HepG2 (cell line): ENCODE measurements around the gene L3MBTL1. TPM values are rescaled to one million over a fixed set of nuclear protein-coding genes. Genes with fewer than 3 reads are reported as not detected.

Source experiments
- AHDC1 ChIP-seq: sonication (generic); formaldehyde crosslinking; IDR thresholded peaks from 2 replicates; pipeline ENCODE4 v1.5.1; 2020; ENCODE audit warnings: mild to moderate bottlenecking, missing genetic modification reagents, borderline replicate concordance
- MED1 ChIP-seq: sonication (generic); formaldehyde crosslinking; IDR thresholded peaks from 2 replicates; pipeline ENCODE4 v1.4.0; 2020; ENCODE audit warnings: missing genetic modification reagents
- SOX5 ChIP-seq: IDR thresholded peaks from 2 replicates; pipeline ENCODE4 v1.6.1; 2016; ENCODE audit warnings: borderline replicate concordance
- SUZ12 ChIP-seq: fragments of 150-350 bp; IDR thresholded peaks from 2 replicates; pipeline ENCODE4 v1.6.1; 2014; ENCODE audit warnings: low read depth, low read length
- UBTF ChIP-seq: sonication (generic); formaldehyde crosslinking; IDR thresholded peaks from 2 replicates; pipeline ENCODE4 v1.4.0; 2020; ENCODE audit warnings: mild to moderate bottlenecking, missing genetic modification reagents
- ZFP62 ChIP-seq: sonication (generic); formaldehyde crosslinking; IDR thresholded peaks from 2 replicates; pipeline ENCODE4 v1.4.0; 2020; ENCODE audit warnings: missing genetic modification reagents
- ZNF383 ChIP-seq: sonication (generic); formaldehyde crosslinking; IDR thresholded peaks from 2 replicates; pipeline ENCODE4 v1.4.0; 2020; ENCODE audit warnings: missing genetic modification reagents, mild to moderate bottlenecking, borderline replicate concordance
- ZNF558 ChIP-seq: sonication (generic); formaldehyde crosslinking; IDR thresholded peaks from 2 replicates; pipeline ENCODE4 v1.9.0; 2022; ENCODE audit warnings: mild to moderate bottlenecking, missing genetic modification reagents, borderline replicate concordance
- ZNF878 ChIP-seq: sonication (generic); formaldehyde crosslinking; IDR thresholded peaks from 2 replicates; pipeline ENCODE4 v1.8.1; 2023; ENCODE audit warnings: mild to moderate bottlenecking, missing genetic modification reagents, moderate library complexity
- ZSCAN25 ChIP-seq: sonication (generic); formaldehyde crosslinking; IDR thresholded peaks from 2 replicates; pipeline ENCODE4 v1.8.0; 2022; ENCODE audit warnings: mild to moderate bottlenecking, missing genetic modification reagents
- polyA plus RNA-seq, 8 experiments: library from polyadenylated mRNA; depleted of rRNA in 3 of 8; stranded (reverse) in 7 of 8; unstranded in 1 of 8; fragments of >200 nt; fragmentation: Illumina TruSeq in 4 of 8; extraction: Trizol in 4 of 8; gene quantifications; 2 replicates each; pipeline versions ENCODE4 v1.2.1 to v1.2.3, GENCODE V29; 2011 to 2016; ENCODE audit warnings: low read depth in 4 of 8, missing spikeins in 1 of 8, mixed read lengths in 1 of 8; ENCODE audit not compliant: insufficient read depth in 1 of 8
- total RNA-seq, 5 experiments: library from RNA; depleted of rRNA; stranded (reverse); fragments of >200 nt; fragmentation: Illumina TruSeq; extraction: Trizol; gene quantifications; 2 replicates each; pipeline ENCODE4 v1.2.3, GENCODE V29; 2016; ENCODE audit warnings: low read depth in 1 of 5
- TF ChIP-seq, protein P1 (sequence below): sonication (generic); formaldehyde crosslinking; IDR thresholded peaks from 2 replicates; pipeline ENCODE4 v1.4.0; 2020; ENCODE audit warnings: missing genetic modification reagents
- TF ChIP-seq, protein P2 (sequence below): sonication (generic); formaldehyde crosslinking; IDR thresholded peaks from 2 replicates; pipeline ENCODE4 v1.5.1; 2020; ENCODE audit warnings: missing genetic modification reagents, mild to moderate bottlenecking, borderline replicate concordance

The L3MBTL1 gene
- total and polyA plus RNA-seq, 2 of the 13 experiments (the other 11 are each of a cell fraction or from before 2014, with no cell fraction given) = 9.0 to 17.8 TPM

- TF ChIP-seq, protein P1, sequence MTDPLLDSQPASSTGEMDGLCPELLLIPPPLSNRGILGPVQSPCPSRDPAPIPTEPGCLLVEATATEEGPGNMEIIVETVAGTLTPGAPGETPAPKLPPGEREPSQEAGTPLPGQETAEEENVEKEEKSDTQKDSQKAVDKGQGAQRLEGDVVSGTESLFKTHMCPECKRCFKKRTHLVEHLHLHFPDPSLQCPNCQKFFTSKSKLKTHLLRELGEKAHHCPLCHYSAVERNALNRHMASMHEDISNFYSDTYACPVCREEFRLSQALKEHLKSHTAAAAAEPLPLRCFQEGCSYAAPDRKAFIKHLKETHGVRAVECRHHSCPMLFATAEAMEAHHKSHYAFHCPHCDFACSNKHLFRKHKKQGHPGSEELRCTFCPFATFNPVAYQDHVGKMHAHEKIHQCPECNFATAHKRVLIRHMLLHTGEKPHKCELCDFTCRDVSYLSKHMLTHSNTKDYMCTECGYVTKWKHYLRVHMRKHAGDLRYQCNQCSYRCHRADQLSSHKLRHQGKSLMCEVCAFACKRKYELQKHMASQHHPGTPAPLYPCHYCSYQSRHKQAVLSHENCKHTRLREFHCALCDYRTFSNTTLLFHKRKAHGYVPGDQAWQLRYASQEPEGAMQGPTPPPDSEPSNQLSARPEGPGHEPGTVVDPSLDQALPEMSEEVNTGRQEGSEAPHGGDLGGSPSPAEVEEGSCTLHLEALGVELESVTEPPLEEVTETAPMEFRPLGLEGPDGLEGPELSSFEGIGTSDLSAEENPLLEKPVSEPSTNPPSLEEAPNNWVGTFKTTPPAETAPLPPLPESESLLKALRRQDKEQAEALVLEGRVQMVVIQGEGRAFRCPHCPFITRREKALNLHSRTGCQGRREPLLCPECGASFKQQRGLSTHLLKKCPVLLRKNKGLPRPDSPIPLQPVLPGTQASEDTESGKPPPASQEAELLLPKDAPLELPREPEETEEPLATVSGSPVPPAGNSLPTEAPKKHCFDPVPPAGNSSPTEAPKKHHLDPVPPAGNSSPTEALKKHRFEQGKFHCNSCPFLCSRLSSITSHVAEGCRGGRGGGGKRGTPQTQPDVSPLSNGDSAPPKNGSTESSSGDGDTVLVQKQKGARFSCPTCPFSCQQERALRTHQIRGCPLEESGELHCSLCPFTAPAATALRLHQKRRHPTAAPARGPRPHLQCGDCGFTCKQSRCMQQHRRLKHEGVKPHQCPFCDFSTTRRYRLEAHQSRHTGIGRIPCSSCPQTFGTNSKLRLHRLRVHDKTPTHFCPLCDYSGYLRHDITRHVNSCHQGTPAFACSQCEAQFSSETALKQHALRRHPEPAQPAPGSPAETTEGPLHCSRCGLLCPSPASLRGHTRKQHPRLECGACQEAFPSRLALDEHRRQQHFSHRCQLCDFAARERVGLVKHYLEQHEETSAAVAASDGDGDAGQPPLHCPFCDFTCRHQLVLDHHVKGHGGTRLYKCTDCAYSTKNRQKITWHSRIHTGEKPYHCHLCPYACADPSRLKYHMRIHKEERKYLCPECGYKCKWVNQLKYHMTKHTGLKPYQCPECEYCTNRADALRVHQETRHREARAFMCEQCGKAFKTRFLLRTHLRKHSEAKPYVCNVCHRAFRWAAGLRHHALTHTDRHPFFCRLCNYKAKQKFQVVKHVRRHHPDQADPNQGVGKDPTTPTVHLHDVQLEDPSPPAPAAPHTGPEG = peak; percentile 21; the same call in 1 of the 2 replicates
- TF ChIP-seq ZNF383 = no peak
- TF ChIP-seq ZFP62 (CRISPR knock-in tag) = 0 out of 2 replicates have a peak, but pooled peaks have one; percentile 70
- 0 out of 2 replicates have a peak, but pooled peaks have one; percentile 61 for TF ChIP-seq AHDC1 (CRISPR knock-in tag)
- TF ChIP-seq, protein P2, sequence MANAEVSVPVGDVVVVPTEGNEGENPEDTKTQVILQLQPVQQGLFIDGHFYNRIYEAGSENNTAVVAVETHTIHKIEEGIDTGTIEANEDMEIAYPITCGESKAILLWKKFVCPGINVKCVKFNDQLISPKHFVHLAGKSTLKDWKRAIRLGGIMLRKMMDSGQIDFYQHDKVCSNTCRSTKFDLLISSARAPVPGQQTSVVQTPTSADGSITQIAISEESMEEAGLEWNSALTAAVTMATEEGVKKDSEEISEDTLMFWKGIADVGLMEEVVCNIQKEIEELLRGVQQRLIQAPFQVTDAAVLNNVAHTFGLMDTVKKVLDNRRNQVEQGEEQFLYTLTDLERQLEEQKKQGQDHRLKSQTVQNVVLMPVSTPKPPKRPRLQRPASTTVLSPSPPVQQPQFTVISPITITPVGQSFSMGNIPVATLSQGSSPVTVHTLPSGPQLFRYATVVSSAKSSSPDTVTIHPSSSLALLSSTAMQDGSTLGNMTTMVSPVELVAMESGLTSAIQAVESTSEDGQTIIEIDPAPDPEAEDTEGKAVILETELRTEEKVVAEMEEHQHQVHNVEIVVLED (CRISPR knock-in tag) = peak; percentile 63; the same call in 1 of the 2 replicates
- TF ChIP-seq UBTF (CRISPR knock-in tag) = peak; percentile 64
- 0 out of 2 replicates have a peak, but pooled peaks have one; percentile 50 for TF ChIP-seq ZNF558 (CRISPR knock-in tag)
- peak; percentile 98 for TF ChIP-seq ZNF878 (CRISPR knock-in tag)
- TF ChIP-seq ZSCAN25 (CRISPR knock-in tag) = peak; percentile 71; the same call in 1 of the 2 replicates
- 0 out of 2 replicates have a peak, but pooled peaks have one; percentile 17 for TF ChIP-seq SUZ12
- peak; percentile 94 for TF ChIP-seq SOX5 (CRISPR knock-in tag)
- peak; percentile 89 for TF ChIP-seq MED1 (CRISPR knock-in tag)
Measured at GRCh38 chr20:43530321-43531090, 23.0 kb downstream of the L3MBTL1 start (continued).
